ENCODE measurements around the gene TNK1. TPM values are rescaled to one million over a fixed set of nuclear protein-coding genes. Genes with fewer than 3 reads are reported as not detected.
A peak's percentile ranks its signal among the peaks of the same experiment; 100 is the strongest.

Gene TNK1
- total RNA-seq, 1 experiment from 2014 or later: 7.0 TPM

DNA sequence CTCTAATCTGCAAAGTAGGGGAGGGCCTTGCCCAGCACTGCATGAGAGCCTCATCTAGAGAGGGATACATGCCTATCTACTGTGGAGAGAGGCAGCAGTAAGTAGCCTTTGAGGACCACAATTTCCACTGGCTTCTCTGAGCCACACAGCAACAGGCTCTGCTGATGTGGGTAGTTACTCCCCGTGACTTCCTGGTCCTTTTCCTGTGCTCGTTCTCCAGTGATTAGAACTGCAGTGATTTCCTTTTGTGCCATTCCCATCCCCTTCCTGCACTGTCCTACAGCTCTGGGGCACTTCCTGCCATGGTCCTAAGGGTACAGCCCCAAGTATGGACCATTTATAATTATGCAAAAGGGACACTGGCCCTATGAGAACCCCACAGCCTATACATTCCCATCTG is 10.4 kb downstream of the TNK1 start:
- H3K9me3 Mint-ChIP-seq (ENCODE audit: low read depth, unreplicated experiment): no peaks in the 10 kb centered on the region
- peaks cover 31% of the 10 kb centered on the region for H3K36me3 Mint-ChIP-seq (ENCODE audit: insufficient read depth, unreplicated experiment)
- CTCF ChIA-PET: no interaction called here
- no peak overlapping the region for H3K4me3 Mint-ChIP-seq (ENCODE audit: low read depth, unreplicated experiment)
- H3K27ac Mint-ChIP-seq (ENCODE audit: unreplicated experiment): no peak overlapping the region
- TF ChIP-seq, protein P1, sequence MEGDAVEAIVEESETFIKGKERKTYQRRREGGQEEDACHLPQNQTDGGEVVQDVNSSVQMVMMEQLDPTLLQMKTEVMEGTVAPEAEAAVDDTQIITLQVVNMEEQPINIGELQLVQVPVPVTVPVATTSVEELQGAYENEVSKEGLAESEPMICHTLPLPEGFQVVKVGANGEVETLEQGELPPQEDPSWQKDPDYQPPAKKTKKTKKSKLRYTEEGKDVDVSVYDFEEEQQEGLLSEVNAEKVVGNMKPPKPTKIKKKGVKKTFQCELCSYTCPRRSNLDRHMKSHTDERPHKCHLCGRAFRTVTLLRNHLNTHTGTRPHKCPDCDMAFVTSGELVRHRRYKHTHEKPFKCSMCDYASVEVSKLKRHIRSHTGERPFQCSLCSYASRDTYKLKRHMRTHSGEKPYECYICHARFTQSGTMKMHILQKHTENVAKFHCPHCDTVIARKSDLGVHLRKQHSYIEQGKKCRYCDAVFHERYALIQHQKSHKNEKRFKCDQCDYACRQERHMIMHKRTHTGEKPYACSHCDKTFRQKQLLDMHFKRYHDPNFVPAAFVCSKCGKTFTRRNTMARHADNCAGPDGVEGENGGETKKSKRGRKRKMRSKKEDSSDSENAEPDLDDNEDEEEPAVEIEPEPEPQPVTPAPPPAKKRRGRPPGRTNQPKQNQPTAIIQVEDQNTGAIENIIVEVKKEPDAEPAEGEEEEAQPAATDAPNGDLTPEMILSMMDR (IDR thresholded peaks at IDR 0.05; ENCODE audit: unreplicated experiment): no peak
- DNase-seq: no peak
- H3K27me3 Mint-ChIP-seq (ENCODE audit: unreplicated experiment): no peaks in the 10 kb centered on the region
- peaks cover 8% of the 10 kb centered on the region for H3K4me1 Mint-ChIP-seq (ENCODE audit: low read depth, unreplicated experiment)
- no TSS peak for BruUV-seq (replicated peaks)
- intact Hi-C loops (cut with micrococcal nuclease; ENCODE audit: unreplicated experiment): no loop called here

DNA sequence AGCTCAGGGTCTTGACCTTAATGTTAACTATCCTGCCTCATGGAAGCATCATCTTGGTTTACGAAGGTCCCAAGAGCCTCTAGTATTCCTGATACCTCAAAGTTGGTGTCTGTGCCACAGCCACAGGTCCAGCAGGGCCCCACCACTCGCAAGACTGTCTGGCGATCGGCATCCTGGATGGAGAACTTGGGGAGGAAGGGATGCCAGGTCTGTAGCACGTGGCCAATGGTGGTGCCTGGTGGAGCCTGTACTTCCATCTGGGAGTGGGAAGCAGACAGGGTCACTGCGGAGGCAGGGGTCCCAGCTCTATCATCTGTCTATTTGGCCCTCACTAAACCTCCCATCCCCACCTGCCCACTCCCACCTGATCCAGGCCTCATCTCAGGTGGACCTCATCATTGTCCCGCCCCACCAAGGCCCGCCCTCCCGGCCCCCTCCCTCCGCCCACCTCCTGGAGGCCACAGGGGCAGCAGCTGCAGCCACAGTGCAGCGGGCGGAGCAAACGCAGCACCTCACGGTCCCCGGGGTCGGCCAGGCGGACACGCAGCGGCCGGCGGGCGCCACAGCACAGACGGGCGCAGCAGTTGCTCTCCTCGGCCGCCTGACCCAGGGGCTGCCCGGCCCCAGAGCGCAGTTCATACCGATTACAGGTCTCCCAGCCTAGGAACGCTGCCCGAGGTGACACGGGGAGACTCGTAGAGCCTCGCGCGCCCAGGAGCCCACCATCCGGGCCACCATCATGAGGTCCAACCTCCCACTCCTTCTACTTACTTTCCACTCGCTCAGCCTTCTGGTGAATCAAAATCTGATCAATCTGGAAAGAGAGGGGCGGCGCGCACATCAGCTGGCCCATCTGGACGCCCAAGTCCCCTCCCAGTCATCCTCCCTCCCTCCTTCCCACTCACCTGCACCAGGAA is 12.1 kb downstream of the TNK1 start:
- Mint-ChIP-seq H3K36me3 (ENCODE audit: insufficient read depth, unreplicated experiment) (peaks cover 25% of the 10 kb centered on the region), H3K27ac (ENCODE audit: unreplicated experiment) (no peak overlapping the region), H3K9me3 (ENCODE audit: low read depth, unreplicated experiment) (no peaks in the 10 kb centered on the region), H3K27me3 (ENCODE audit: unreplicated experiment) (no peaks in the 10 kb centered on the region), H3K4me3 (ENCODE audit: low read depth, unreplicated experiment) (peak overlapping the region; percentile 82), H3K4me1 (ENCODE audit: low read depth, unreplicated experiment) (peaks cover 8% of the 10 kb centered on the region)
- no peak for DNase-seq
- no TSS peak for BruUV-seq (replicated peaks)
- intact Hi-C loops (cut with micrococcal nuclease; ENCODE audit: unreplicated experiment): no loop called here
- CTCF ChIA-PET: interaction anchor here (1.4 kb wide), 1 partner anchor 37 kb away, joined by 6 read pairs; no protein-coding TSS in a partner anchor
- TF ChIP-seq, protein P1 (IDR thresholded peaks at IDR 0.05; ENCODE audit: unreplicated experiment): no peak

DNA sequence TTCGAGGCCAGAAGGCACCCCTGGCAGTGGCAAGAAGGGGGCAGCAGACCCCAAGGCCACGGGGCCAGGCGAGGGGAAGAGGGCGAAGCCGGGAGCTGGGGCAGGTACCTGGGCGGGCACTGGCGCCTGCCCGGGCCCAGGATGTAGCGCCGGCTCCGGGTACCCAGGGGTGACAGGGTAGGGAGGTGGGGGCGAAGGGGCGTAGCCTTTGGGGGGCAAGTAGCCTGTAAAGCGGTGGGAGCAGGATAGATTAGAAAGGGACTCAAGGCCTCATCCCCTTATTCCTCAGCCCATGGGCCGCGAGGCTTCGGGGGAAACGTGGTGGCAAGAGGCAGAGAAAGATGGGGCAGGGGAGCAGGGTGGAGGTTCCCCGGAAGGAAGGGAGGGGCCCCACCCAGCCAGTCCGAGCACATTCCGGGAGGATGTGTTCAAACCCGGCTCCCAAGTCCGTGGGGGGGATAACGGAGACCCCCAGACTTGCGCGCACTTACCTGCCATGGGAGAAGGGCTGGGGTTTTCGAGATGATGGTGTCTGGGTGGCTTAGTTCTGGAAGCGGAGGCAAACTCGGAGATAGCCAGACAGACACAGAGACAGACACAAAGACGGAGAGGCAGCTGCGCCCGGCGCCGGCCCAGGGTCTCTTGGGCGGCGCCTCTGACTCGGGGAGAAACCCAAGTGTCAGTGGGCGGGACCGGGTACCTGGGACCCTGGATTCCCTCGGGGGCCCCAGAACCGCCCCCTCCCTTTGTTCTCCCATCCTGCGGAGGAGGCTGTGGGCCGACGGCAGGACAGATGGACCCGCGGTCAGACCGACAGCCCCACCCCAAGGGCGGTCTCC is 12.9 kb downstream of the TNK1 start:
- DNase-seq: peak; percentile 28
- intact Hi-C loops (cut with micrococcal nuclease; ENCODE audit: unreplicated experiment): no loop called here
- Mint-ChIP-seq H3K36me3 (ENCODE audit: insufficient read depth, unreplicated experiment) (peaks cover 20% of the 10 kb centered on the region), H3K27ac (ENCODE audit: unreplicated experiment) (no peak overlapping the region), H3K4me3 (ENCODE audit: low read depth, unreplicated experiment) (peak overlapping the region; percentile 82), H3K9me3 (ENCODE audit: low read depth, unreplicated experiment) (no peaks in the 10 kb centered on the region), H3K27me3 (ENCODE audit: unreplicated experiment) (no peaks in the 10 kb centered on the region), H3K4me1 (ENCODE audit: low read depth, unreplicated experiment) (peaks cover 8% of the 10 kb centered on the region)
- CTCF ChIA-PET: interaction anchor here (0.6 to 1.4 kb wide), 3 partner anchors 10 to 38 kb away, joined by 3 to 6 read pairs (median 3); partner anchors contain the start of gene TMEM256
- TF ChIP-seq, protein P1 (IDR thresholded peaks at IDR 0.05; ENCODE audit: unreplicated experiment): no peak
- TSS peak; percentile 26 for BruUV-seq (replicated peaks)

DNA sequence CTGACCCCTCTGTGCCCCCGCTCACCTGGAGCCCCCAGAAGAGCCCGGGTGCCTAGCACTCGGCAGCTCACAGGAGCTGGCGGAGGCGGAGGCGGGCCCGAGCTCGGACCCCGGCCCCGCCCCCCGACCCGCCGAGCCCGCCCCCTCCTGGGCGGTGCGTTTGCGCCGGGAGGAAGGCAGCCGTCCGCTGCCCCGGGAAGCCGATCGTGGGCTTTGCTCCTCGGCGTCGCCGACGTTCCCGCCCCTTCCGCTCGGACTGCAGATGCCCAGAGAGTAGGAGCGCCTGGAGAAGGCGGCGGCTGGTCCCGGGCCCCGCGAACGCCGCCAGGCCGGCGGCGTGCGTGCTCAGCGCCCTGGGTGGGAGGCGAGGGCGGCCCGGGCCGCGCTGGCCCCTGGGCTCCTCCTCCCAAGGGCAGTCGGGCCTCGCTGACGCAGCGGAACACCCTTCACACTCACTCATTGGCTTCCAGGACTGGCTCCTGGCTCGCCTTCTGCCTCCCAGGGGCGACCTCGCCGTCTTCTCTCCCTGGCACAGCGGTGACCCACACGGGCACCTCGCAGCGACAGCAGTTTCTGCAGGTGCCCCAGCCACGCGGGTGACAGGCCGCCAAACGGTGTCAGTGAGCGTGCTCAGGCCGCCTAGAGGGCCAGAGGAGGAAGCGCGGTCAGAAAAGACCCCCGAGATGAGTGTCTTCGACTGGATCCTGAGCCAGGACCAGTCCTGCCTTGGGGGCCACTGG is 13.7 kb downstream of the TNK1 start, which contains the start of gene PLSCR3:
Gene PLSCR3, minus strand, starts transcription at position 74 of the 740 bp plus-strand sequence. CDS start 415 bp downstream, outside the sequence.
- Mint-ChIP-seq H3K4me3 (ENCODE audit: low read depth, unreplicated experiment) (peak within 1 kb of the TSS; percentile 82), H3K9me3 (ENCODE audit: low read depth, unreplicated experiment) (no peaks in the 10 kb centered on the region), H3K36me3 (ENCODE audit: insufficient read depth, unreplicated experiment) (peaks cover 20% of the 10 kb centered on the region), H3K4me1 (ENCODE audit: low read depth, unreplicated experiment) (peaks cover 8% of the 10 kb centered on the region), H3K27me3 (ENCODE audit: unreplicated experiment) (no peaks in the 10 kb centered on the region), H3K27ac (ENCODE audit: unreplicated experiment) (peak within 1 kb of the TSS; percentile 35)
- TF ChIP-seq, protein P1 (IDR thresholded peaks at IDR 0.05; ENCODE audit: unreplicated experiment): peak; percentile 35
- no TSS peak for BruUV-seq (replicated peaks)
- CTCF ChIA-PET: interaction anchor here (0.6 to 1.4 kb wide), 4 partner anchors 9 to 136 kb away, joined by 3 to 6 read pairs (median 4); partner anchors contain the start of gene TMEM256
- intact Hi-C loops (cut with micrococcal nuclease; ENCODE audit: unreplicated experiment): no loop called here
- DNase-seq: peak; percentile 86

Measured in Calu3 (cell line).